D721Med (cell line): ENCODE measurements around the gene DGKG.

Experiments
- DNase-seq: peaks from one replicate; pipeline ENCODE4 v3.0.0; 2011; ENCODE audit warnings: low spot score; ENCODE audit not compliant: insufficient read length
- FAIRE-seq: peaks from 2 replicates; lab custom pipeline; 2011; peaks lifted over from hg19 to GRCh38; lab: Jason Lieb, UNC
- TF ChIP-seq, protein P1 (sequence below): IDR thresholded peaks from 2 replicates; pipeline ENCODE4 v1.5.1; 2012; ENCODE audit warnings: mild to moderate bottlenecking, control low read depth; ENCODE audit not compliant: insufficient read depth; ENCODE audit errors: missing control alignments

DGKG gene

DNA sequence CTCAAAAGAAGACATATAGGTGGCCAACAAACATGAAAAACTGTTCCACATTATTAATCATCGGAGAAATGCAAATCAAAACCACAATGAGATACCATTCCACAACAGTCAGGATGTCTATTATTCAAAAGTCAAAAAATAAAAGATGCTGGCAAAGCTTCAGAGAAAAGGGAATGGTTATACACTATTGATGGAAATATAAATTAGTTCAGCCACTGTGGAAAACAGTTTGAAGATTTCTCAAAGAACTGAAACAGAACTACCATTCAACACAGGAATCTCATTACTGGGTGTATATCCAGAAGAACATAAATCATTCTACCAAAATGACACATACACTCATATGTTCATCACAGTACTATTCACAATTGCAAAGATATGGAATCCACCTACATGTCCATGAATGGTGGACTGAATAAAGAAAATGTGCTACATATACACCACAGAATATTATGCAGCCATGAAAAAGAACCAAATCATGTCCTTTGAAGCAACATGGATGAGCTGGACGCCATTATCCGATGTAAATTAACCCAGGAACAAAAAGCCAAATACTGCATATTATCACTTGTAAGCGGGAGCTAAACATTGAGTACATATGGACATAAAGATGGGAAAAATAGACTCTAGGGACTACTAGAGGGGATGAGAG, 32.7 kb upstream of the DGKG start:
- FAIRE-seq (no peak), DNase-seq (no peak)
- TF ChIP-seq, protein P1, sequence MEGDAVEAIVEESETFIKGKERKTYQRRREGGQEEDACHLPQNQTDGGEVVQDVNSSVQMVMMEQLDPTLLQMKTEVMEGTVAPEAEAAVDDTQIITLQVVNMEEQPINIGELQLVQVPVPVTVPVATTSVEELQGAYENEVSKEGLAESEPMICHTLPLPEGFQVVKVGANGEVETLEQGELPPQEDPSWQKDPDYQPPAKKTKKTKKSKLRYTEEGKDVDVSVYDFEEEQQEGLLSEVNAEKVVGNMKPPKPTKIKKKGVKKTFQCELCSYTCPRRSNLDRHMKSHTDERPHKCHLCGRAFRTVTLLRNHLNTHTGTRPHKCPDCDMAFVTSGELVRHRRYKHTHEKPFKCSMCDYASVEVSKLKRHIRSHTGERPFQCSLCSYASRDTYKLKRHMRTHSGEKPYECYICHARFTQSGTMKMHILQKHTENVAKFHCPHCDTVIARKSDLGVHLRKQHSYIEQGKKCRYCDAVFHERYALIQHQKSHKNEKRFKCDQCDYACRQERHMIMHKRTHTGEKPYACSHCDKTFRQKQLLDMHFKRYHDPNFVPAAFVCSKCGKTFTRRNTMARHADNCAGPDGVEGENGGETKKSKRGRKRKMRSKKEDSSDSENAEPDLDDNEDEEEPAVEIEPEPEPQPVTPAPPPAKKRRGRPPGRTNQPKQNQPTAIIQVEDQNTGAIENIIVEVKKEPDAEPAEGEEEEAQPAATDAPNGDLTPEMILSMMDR = no peak

DNA sequence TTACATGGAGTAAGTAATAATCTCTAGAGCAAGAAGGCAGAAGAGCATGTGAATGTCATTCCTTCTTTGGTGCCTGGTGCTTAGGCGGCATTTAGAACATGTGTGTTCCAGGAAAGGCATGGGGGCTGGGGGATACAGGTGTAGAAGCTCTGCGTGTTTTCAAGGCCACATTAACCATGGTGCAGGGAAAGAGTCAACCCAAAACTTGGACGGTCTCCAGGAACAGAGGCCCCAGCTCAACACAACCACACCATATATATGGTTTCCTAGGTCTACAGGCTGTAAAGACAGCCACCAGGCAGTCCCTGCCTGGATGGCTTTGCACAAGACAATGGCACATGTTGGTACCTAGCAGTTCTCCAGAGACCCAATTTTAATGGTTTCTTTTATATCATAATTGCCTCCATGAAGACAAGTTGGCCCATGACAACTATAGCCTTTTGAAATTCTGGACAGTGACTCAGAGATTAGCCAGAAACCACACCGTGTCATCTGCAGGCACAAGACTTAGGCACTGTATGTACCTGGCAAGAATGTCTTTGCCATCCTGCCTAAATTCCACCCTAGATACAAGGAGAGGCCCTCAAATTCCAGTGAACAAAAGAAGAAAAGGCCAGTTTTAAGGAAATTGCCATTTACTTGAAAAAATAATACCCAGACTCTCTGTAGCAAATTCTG, 25.0 kb upstream of the DGKG start:
- TF ChIP-seq, protein P1 = no peak
- no peak for FAIRE-seq
- no peak for DNase-seq

DNA sequence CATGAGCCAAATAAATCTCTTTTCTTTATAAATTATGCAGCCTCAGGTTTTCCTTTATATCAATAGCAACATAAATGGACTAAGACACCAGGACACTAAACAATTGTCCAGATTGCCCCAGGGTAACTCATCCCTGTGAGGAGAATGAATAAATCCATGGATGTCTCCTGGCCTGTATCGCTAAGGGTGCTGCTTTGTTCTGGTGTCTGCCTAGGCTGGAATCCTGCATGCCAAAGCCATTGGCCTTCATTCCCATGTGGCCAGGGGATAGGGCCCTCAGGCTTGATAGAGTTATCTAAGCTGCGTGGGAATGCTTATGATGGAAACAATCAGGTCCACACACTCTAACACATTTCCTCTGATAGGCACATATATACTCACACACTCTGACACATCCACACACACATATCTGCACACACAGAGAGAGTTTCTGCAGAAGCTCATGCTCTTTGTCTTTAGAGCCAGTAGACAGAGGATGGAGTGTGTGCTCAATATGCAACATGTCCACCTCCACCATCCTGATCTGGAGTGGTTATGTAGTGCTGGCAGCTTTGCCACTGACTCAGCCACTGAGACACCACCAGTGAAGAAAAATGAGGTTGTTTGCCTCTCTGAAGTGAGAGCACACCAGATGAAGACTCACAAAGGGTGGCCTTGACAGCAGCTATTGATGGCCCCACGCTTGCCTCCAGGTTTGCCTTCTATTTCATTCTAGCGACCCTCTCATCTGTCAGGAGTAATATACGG, 24.0 kb upstream of the DGKG start:
- DNase-seq (no peak), FAIRE-seq (no peak)
- TF ChIP-seq, protein P1 = no peak

DNA sequence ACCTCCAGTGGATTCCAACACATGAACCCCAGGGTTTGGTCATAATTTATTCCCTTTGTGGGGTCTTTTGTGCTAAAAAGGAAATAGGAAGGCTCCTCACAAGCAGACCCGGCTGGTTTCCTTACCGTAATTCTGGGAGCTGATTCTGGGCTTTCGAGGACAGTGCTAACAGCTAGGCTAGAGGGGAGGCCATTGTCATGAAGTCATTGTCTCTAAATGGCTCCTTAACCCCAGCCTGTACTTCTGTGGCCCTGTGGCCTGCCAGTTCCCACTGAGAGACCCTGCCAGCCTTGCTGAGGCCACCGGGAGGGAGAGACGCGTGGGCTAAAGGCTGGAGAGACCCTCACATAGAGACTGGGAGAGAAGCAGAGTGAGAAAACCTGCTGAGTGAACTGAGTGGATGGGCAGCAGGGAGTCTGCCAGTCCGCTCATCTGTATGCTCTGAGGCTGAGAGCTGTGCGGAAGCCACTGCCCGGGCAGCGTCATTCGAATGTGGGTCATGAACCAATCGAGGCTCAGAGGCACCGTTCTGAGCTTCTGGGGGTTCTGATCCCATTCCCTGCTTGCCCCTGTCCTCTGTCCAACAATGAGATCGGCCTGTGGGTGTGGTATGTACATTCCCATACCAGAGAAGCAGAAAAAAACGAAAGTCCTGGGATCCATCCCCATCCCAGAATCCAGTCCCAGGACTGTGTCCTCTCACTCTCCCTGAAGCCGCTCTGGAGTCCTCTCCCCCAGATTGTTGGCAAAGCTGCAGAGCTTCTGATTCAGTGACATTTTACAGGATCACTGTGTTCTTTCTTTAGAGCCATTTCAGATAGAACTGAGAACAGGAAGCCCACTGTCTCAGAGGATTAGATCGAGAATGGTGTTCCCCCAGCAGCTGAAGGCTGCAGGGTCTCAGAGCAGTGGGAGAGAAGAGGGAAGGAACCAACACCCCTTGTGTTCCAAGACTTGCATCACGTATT, 21.3 kb upstream of the DGKG start:
- TF ChIP-seq, protein P1 = no peak
- FAIRE-seq (no peak), DNase-seq (no peak)

DNA sequence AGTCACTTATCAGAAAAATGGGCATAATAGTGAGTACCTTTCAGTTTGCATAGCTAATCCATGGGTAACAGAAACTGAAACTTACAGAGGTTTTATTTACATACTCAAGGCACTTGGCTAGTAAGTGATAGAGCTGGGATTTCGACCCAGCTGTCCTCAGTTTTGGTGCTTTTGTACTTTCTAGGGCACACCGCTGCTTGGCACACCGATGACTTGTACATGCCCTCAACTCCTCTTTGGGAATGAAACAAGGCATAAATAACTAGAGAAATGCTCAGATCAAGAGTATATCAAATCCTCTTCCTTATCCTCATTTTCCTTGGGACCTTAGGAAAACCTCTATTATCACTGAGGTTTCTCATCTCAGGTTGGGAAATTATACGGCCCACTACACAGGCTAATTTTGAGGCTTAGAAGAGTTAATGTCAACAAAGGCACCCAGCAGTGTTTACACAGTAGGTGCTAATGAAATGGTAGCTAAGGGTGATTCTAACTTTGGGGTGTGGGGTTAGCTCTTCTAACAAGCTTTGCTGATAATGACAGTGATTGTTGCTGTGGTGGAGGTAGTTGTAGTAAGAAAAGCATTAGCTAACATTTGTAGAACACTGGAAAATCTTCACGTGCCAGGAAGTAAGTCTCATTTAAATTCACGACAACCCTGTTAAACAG, 20.3 kb upstream of the DGKG start:
- TF ChIP-seq, protein P1 = no peak
- DNase-seq = no peak
- FAIRE-seq = no peak
